Retina (tissue), 1 donor: Measurements from ENCODE around the gene FMOD.
"Not testable (repeated sequence)": the region's sequence is repeated elsewhere in the genome, so short reads cannot be mapped to it uniquely, and the experiment has no call there.

Experiments
- DNase-seq: peaks from one replicate; pipeline ENCODE4 v3.0.0-alpha.2; 2016

The FMOD gene

DNA sequence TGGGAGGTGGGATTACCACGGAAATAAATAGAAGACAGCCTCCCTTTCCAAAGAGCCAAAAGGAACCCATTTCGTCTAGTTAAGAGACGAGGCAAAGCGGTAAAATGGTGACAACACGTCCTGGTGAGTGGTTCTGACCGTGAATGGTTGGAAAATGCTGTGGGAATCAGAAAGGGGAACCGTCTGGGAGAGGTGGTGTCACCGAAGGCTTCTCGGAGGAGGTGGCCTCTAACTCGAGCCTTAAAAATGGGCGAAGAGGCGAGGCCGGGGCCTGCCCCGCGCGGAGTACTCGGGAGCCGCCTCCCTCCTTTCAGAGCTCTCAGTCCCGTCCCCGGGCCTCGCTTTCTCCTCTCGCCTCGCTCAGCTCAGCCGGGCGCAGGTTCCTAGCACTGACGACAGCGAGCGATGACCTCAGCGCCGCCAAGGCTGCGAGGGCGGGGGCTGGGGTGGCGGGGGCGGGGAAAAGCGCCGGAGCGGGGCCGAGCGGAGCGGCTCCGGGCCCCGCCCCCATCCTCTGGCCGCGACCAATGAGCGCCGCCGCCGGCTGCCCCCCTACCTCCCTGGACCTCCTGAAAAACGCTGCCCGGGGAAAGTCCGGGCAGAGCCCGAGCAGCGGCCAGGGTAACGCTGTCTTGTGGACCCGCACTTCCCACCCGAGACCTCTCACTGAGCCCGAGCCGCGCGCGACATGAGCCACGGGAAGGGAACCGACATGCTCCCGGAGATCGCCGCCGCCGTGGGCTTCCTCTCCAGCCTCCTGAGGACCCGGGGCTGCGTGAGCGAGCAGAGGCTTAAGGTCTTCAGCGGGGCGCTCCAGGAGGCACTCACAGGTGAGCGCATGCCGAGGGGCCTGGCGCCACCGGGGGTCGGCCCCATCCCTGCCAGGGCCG is 45.8 kb downstream of the FMOD start, which contains the start of gene BTG2:
Gene BTG2, plus strand, starts transcription at position 601 of the 890 bp plus-strand sequence. Its CDS starts 88 bp downstream, at position 689.
- peak; percentile 94 for DNase-seq

DNA sequence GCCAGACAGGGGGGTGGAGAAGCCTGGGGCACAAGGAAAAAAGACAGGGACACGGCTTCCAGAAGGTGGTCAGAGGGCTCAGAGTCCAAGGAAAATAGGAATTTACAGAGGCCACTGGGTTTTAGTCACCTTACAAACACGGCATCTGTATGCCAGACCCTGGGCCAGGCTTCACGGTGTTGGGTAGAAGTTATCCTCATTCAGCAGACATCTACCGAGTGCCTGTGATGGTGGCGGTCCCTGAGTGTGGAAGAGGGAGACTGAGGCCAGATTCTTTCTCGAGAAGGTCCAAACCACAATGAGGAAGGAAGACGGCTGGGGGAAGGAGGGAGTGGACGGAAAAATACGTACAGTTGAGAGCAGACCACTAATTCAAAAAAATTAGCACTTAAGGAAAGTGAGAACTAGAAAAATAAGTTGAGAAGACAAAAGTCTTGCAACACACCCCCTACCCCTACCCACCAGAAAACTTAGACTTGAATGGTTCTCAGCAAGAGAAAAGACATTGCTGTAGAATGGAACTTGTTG is 46.5 kb downstream of the FMOD start:
- no peak for DNase-seq

DNA sequence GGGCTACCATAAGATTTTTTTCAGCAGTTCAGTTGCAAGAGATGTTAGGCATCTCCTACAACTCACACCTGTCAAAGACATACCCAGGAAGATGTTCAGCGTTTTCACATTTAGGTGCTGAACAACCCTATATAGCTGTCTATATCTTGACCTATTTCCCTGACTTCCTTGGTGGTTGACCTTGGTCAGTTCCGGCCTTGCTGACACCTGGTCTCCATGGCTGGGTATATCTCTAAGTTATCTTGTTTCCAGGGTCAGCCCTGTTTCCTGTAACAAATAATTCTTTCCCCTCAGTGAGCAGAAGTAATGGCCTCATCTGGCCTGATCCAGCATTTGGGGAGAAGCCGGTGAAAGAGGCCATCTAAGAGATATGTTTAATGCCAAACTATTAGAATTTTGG is 48.0 kb downstream of the FMOD start:
- DNase-seq = no peak

DNA sequence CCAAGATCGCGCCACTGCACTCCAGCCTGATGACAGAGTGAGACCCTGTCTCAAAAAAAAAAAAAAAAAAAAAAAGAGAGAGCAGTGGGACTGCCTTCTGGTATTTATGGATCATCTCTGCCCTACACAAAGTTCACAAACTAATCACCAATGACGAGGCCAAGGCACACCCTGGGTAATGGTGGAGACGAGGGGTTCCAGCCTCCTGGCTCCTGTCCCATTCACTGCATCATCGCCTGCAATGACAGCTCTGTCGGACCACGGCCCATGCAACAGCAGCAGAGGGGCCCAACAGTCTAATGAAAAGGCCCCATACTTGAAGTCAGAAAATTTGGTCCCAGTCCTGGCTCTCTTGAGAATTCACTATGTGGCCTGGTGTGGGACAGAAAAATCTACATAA is 48.5 kb downstream of the FMOD start:
- DNase-seq = no peak

DNA sequence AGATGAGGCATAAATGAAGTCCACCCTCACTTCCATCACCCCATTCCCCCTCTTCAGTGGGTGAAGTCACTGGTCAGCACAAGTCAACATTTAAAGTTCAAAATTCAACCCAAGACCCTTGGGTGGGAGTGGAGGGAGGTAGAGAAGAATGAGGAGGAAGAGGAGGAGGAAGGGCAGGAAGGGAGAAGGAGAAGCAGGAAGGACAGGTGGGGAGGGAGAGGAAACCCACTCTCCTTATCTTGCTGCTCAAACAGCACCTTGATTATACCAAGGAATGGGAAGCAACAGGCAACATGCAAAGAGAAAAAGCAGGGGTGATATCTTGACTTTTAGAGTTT is 49.6 kb downstream of the FMOD start:
- DNase-seq = no peak

DNA sequence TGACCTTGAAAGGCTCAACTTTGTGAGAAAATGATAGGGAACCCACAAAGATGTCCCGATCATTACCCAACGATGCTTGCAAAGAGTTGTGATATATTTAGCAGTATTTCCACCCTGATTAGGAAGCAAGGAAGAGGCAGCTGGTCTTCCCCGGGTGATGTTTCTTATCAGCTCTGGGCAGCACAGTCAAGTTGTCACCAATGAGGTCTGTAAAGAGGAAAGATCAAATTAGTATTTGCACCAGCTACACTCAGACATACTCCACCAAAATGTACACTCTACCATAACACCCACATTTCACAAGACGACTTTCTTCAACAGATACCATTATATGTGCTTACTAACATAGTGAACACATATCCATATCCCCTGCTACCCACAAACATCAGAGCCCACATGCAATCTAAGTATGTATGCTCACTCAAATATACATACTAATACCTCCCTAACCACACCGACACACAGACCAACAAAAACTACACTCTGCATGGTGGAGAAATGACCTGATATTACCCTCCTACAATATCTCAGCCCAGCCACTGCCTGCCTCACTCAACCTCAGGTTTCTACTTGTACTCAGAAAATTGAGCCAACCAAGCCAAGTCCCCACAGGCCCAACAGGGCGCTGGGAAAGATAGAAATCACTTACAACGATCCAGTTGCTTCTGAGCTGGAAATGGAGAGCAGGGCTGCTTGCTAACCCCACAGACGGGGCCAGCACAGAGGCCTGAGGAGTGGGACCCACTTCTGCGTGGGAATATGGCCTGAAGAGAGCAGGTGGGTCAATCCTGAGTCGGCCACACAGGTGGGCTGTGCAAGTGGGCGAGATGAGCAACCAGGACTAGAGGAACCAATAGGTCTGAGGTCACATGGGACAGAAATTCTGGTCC is 50.2 kb downstream of the FMOD start:
- DNase-seq = no peak

DNA sequence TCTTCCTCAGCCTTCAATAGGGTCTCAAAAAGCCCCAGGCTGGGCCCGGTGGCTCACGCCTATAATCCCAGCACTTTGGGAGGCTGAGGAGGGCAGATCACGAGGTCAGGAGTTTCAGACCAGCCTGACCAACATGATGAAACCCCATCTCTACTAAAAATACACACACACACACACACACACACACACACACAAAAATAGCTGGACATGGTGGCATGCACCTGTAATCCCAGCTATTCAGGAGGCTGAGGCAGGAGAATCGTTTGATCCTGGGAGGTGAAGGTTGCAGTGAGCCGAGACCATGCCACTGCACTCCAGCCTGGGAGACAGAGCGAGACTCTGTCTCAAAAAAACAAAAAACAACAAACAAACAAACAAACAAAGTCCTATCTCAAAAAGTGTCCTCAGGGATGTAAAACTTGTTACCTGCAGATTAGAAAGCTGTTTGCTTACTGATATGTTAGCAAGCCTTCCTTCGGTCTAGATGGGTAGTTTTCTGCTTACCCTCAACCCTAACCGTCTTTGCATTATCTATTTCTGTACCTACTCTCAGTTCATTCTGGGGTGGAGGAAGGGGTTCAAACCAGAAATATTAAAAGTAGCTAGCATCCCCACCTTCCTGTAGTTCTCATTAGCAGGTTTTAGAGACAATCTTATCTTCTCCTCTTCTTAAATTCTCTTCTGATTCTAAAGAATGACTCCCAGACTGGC is 51.0 kb downstream of the FMOD start:
- not testable (repeated sequence) for DNase-seq

DNA sequence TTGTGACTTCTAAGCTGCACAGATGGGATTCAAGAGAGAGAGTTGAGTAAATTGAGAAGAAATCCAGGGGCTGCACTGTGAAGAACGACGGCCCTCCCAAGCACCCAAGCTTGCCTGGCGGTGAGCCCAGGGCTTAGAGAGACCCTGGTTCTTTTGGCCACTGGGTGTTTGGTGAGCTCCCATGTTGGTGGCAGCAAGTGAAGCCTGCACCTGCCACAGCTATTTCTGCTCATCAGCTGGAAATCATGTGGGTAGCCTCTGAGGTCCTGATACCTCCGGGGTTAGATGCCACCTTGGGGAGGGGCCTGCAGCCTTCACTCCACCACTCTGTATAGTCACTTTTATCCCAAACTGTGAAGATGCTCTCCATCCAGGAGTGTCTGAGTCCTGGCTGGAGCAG is 51.8 kb downstream of the FMOD start:
- DNase-seq = no peak

DNA sequence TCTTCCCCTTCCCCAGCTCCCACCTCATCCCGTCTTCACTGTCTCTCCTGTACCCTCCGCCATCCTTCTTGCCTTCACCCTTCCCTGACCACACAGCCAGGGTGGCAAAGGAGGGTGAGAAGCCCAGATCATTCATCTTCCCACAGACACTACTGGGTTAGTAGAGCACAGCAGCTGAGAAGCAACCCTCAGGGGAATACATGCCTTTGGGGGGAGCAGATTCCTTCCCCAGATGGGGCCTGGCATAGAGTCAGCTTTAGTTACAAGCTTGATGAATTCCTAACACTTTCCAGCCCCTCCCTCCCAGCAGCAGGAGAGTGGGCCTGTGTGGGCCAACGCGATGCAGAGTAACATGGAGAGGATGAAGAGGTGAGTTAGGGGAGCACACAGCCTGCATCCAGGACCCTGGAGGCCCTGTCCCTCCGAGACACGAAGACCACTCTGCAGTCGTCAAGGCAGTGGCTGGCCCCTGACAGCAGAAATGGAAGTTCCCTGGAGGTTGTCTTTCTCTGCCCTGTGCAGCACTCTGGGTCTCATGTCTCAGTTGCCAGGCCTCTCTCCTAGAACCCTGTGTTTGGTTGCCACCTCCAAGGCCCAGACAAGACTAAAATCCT is 54.4 kb downstream of the FMOD start:
- no peak for DNase-seq

DNA sequence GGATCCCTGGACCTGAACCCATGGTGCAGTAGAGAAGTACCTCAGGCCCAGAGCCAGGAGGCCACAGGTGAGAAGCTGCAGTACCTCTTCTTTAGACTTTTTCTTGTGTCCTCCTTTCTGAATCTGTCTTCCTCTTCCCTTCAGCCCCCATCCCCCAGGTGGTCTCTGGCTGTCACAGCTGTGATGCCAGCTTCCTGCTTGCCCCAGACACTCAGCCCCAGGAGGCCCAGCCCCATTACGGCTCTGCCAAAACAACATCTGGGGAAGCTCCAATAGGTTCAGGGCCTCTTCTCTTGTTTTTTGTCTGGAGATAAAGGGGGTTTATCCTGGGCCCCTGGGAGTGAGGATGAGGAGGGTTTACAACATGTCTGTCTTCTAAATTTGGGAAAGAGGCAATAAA is 55.1 kb downstream of the FMOD start:
- no peak for DNase-seq

DNA sequence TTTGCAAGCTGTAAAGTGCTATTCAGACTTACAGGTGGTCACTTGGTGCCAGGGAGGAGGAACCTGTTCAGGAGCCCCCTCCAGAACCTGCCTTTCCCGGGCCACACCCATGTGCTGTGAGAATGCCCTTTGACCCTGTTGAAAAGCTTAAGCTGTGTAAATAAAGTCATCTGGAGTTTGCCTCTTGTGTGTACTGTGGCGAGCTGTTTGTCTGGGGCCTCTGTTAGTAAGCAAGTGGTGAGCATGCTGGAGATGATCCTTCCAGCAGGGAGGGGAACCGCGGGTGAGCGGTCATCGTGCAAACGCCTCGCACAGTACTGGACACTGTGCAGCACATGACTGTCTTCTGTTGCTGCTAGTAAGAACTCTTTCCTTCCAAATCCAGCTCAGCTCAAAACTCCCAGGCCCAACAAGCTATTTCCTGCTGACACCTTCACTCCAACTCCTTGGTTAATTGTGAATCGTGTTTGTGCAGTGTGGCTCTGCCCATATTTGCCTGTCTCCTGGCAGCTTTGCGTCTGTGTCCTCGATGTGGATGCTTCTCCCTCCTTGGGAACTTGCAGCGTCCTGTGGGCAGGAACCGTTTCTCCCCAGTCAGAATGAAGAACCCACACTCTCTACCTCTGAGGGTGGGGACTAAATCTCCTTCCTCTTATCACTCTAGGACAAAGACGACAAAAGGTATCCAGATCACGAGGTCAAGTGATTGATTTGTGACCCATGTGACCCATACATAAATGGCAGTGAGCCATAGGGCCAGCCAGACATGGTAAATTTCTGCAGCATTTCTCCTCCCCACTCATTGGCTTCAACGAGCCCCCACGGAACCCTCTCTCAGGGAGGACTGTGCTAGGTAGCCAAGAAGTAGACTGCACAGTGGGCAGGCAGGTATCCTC is 59.5 kb downstream of the FMOD start:
- DNase-seq = peak; percentile 54
